GM21423 (cell line): ENCODE results near the gene CDKN2B.
"Not testable (repeated sequence)": the region's sequence is repeated elsewhere in the genome, so short reads cannot be mapped to it uniquely, and the experiment has no call there.

Experiments used
- ATAC-seq: cut with Tn5 transposase; IDR thresholded peaks from one replicate; pipeline ENCODE4 v1.9.1; 2021; ENCODE audit warnings: mild to moderate bottlenecking, moderate library complexity; ENCODE audit not compliant: unreplicated experiment

The CDKN2B gene

GRCh38 chr9:21969951-21970799 is 38.9 kb downstream of the CDKN2B start:
- no peak for ATAC-seq

DNA sequence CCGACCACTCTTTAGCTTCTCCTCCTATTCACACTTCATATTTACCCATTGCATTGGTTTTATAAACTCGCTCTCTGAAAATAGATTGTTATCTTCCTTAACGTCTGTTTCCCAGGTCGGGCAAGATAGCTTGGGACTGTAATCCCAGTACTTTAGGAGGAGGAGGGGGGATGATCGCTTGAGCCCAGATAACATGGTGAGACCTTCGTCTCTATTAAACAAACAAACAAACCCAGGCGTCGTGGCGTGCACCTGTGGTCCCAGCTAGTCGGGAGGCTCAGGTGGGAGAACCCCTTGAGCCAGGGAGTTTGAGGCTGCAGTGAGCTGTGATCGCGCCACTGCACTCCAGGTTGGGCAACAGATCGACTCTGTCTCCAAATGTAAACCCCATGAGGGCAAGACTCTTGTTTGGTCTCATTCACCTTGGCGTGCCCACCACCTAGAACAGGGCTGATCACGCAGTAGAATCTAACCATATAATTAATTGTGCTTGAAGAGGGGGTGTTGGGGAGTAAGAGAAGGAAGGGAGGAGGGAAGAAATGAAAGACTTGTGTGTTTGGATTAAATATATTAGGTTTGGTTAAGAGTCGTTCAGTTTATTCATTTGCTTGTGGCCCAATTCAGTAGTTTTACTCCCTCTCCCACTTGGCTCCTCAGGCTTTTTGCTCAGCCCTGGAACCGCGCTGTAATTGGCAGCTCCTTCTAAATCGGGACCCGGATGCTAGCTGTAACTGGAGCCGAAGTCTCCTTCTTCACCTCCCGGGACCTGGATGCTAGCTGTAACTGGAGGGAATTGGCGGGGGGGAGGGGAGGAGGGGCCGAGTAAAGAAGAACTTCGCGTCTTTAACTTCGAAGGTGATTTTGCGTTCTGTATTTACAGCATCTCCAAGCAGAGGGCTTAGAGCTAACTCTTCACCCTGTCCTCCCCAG is 39.8 kb downstream of the CDKN2B start:
- no peak for ATAC-seq

DNA sequence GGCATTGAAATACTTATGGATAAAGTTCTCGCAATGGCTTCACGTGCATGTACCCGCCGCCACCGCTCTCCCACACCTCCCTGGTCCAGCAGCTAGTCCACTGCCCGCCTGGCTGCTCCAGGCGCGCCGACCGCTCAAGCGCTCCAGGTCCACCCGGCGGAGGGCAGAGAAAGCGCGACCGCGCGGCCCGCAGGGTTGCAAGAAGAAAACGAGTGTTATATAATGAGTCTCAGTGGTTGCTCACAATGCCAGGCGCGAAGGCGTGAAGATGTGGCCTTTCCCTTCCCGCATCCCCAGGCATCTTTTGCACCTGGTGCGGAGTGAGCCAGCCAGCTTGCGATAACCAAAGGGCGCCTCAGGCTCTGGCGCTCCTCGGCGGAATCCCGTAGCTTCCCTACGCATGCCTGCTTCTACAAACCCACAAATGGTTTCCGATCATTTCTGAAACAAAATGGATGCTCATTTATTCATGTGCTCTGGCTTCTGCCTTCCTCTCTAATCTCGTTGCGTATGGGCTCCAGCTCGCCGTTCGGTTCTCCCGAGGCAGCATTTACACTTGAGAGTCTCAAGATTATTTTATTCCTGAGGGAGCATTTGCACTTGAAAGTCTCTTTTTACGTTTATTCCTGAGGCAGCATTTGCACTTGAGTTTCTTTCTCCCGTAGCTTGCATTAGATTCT is 40.6 kb downstream of the CDKN2B start:
- ATAC-seq, result no peak

DNA sequence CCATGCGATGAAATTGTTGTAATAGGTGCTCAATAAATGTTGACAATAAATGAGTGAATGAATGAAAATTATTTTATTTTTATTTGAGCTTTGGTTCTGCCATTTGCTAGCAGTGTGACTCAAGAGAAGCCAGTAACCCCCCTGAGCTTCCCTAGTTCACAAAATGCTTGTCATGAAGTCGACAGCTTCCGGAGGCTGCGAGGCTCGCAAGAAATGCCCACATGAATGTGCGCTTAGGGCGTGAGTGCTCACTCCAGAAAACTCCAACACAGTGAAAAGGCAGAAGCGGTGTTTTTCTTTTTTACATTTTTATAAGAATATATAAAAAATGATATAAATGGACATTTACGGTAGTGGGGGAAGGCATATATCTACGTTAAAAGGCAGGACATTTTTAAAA is 41.4 kb downstream of the CDKN2B start:
- no peak for ATAC-seq

DNA sequence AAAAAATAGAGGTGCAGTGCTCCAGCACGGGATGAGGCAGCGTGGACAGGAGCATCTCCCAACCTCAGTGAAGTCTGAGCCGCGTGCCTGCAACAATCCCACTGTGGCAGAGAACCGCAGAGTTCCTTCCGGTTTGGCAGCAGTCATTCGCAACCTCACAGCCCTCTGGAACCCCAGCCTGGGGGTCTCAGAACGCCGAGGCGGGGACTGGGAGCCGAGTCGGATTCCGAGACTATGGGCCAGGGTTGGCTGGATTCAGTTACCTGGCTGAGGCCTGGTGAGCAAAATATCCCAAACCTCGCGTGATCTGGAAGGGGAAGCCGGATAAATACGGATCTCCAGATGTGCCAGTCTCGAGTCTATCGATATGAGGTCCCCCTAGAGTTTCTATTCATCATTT is 41.9 kb downstream of the CDKN2B start:
- ATAC-seq, result no peak

- ATAC-seq, result no peak
Observed at GRCh38 chr9:21966140-21966851, 42.8 kb downstream of the CDKN2B start.

DNA sequence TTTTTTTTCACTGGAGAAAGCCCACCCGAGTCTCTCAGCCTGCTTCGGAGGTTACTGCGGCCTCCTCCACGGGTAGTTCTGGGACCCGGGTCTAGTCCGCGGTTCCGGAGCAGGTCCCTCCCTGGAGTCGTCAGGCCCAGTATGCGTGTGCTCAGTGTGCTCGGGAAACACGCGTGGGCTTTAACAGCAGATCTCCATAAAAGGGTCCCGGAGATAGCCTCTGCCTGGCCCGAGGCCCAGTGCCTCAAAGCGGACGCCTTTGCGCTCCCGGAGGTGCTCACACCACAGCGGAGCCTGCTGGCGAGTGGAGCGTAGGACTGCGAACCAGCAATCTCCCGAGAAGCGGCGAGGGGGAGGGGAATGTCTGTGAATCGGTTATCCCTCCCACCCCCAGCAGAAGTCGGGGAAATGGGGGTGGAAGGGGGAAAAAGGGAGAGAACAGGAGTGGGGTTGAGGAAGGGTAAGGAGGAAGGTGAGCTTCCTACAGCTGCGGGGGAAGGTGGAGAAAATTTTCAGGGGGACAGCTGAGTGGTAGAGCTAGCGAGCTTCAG is 43.6 kb downstream of the CDKN2B start:
- ATAC-seq, result peak; percentile 81

- ATAC-seq, result peak; percentile 46
Observed at GRCh38 chr9:21964925-21965385, 44.1 kb downstream of the CDKN2B start.

- ATAC-seq, result no peak
Observed at GRCh38 chr9:21961569-21961968, 47.5 kb downstream of the CDKN2B start.

DNA sequence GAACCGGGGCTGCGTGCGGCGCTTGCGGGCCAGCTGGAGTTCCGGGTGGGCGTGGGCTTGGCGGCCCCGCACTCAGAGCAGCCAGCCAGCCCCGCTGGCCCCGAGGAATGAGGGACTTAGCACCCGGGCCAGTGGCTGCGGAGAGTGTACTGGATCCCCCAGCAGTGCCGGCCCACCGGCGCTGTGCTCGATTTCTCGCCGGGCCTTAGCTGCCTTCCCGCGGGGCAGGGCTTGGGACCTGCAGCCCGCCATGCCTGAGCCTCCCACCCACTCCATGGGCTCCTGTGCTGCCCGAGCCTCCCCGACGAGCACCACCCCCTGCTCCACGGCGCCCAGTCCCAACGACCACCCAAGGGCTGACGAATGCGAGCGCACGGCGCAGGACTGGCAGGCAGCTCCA is 49.8 kb downstream of the CDKN2B start:
- ATAC-seq, result not testable (repeated sequence)

- no peak for ATAC-seq
Observed at GRCh38 chr9:21958833-21959232, 50.3 kb downstream of the CDKN2B start.
